Peyer's patch (tissue), 4 donors: Measurements from ENCODE around the gene FCMR. TPM values are rescaled to one million over a fixed set of nuclear protein-coding genes. Genes with fewer than 3 reads are reported as not detected.

ENCODE experiments used
- total RNA-seq, 4 donors: library from RNA; depleted of rRNA; stranded (reverse); fragments of >200 nt; gene quantifications; one replicate each; pipeline ENCODE4 v1.1.0, GENCODE V29; 2016

The FCMR gene
- total RNA-seq, 4 donors from 2014 or later, result 7.4 to 248 (median 8.6) TPM

Other genes starting within 250 kb of the FCMR start
- 10 to 100 TPM; 49.6 to 92.4 (median 59.6) TPM for gene MAPKAPK2, start 237.0 kb downstream of the FCMR start, total RNA-seq
- gene IL19, start 151.2 kb downstream of the FCMR start, total RNA-seq, result not detected
- gene IL10, start 149.4 kb downstream of the FCMR start, total RNA-seq, result 1 to 10 TPM in 1 of 4 donors, under 1 TPM in 1, not detected in 2; 0.85 to 2.0 TPM
- not detected for gene IL20, start 56.3 kb downstream of the FCMR start, total RNA-seq
- gene IL24, start 24.5 kb downstream of the FCMR start, total RNA-seq, result not detected
- gene PIGR, start 24.5 kb upstream of the FCMR start, total RNA-seq, result 1,000 to 10,000 TPM in 3 of 4 donors, 100 to 1,000 TPM in 1; 588 to 3,176 (median 2,192) TPM
- 1 to 10 TPM in 1 of 4 donors, under 1 TPM in 2, not detected in 1; 0.85 to 1.5 (median 0.88) TPM for gene FCAMR, start 48.5 kb upstream of the FCMR start, total RNA-seq
- 10 to 100 TPM in 3 of 4 donors, 1 to 10 TPM in 1; 4.1 to 72.3 (median 56.7) TPM for gene C1orf116, start 110.8 kb upstream of the FCMR start, total RNA-seq
- gene YOD1, start 129.3 kb upstream of the FCMR start, total RNA-seq, result 10 to 100 TPM in 2 of 4 donors, 1 to 10 TPM in 2; 7.4 to 12.7 (median 10.2) TPM
- 100 to 1,000 TPM in 2 of 4 donors, 10 to 100 TPM in 2; 44.6 to 150 (median 116) TPM for gene PFKFB2, start 131.3 kb upstream of the FCMR start, total RNA-seq
- gene C4BPB, start 166.9 kb upstream of the FCMR start, total RNA-seq, result 10 to 100 TPM in 1 of 4 donors, 1 to 10 TPM in 2, not detected in 1; 5.3 to 18.1 (median 8.6) TPM
- 1 to 10 TPM in 2 of 4 donors, under 1 TPM in 1, not detected in 1; 0.67 to 2.6 (median 1.2) TPM for gene C4BPA, start 182.3 kb upstream of the FCMR start, total RNA-seq